Panc1 (cell line): ENCODE measurements around the gene TBKBP1. TPM values are rescaled to one million over a fixed set of nuclear protein-coding genes. Genes with fewer than 3 reads are reported as not detected.

Experiments used
- ATAC-seq: fragments of 200-7000 bp; cut with Tn5 transposase; 2 replicates; pipeline ENCODE4 v1.9.1; 2020; ENCODE audit warnings: mild to moderate bottlenecking, moderate library complexity
- BruUV-seq: library from RNA; stranded (reverse); fragments of 400-500 nt; replicated peaks from 2 replicates; lab custom pipeline; 2021; lab: Mats Ljungman, UMichigan
- CTCF ChIA-PET: fragments of 300-600 bp; sonication (Branson Sonifier 250); formaldehyde crosslinking; loops from one replicate; lab custom pipeline; 2022; ENCODE audit warnings: antibody characterized with exemption; lab: Charles Lee
- POLR2A ChIA-PET: fragments of 300-600 bp; sonication (Branson Sonifier 250); formaldehyde crosslinking; loops from one replicate; lab custom pipeline; 2022; ENCODE audit warnings: antibody characterized with exemption; lab: Charles Lee
- DNase-seq: peaks from one replicate; pipeline ENCODE4 v3.0.0-alpha.2; 2010; ENCODE audit warnings: low read depth, low spot score
- H3K27ac ChIP-seq: 2 replicates; pipeline ENCODE4 v1.5.1; 2011; ENCODE audit warnings: mild to moderate bottlenecking, low read length, inconsistent platforms
- H3K27me3 ChIP-seq: fragments of 200-500 bp; sonication (Bioruptor generic); 2 replicates; pipeline ENCODE4 v1.6.0; 2014; ENCODE audit warnings: low read length, inconsistent platforms; ENCODE audit not compliant: control insufficient read depth, insufficient read depth
- H3K36me3 ChIP-seq: fragments of 200-500 bp; sonication (Bioruptor generic); 2 replicates; pipeline ENCODE4 v1.5.1; 2014; ENCODE audit warnings: inconsistent platforms, mild to moderate bottlenecking, low read length, moderate library complexity; ENCODE audit not compliant: control insufficient read depth, insufficient read depth
- H3K4me1 ChIP-seq: 2 replicates; pipeline ENCODE4 v1.5.1; 2011; ENCODE audit warnings: inconsistent platforms, mild to moderate bottlenecking, low read length, moderate library complexity; ENCODE audit not compliant: control insufficient read depth, insufficient read depth
- H3K4me3 ChIP-seq, 2 experiments: 2 replicates each; pipeline ENCODE4 v1.5.1; 2011 to 2012; ENCODE audit warnings: low read depth in 2 of 2, low read length in 2 of 2, mild to moderate bottlenecking in 2 of 2, inconsistent platforms in 1 of 2, moderate library complexity in 1 of 2
- H3K9me3 ChIP-seq: fragments of 200-500 bp; sonication (Bioruptor generic); 2 replicates; pipeline ENCODE4 v1.5.1; 2014; ENCODE audit warnings: low read depth, mild to moderate bottlenecking, inconsistent platforms, low read length, moderate library complexity; ENCODE audit not compliant: control insufficient read depth, insufficient read depth
- POLR2AphosphoS5 ChIP-seq: IDR thresholded peaks from 2 replicates; pipeline ENCODE4 v1.6.1; 2012; ENCODE audit warnings: mild to moderate bottlenecking, low read depth, low read length, moderate library complexity
- SIN3A ChIP-seq: IDR thresholded peaks from 2 replicates; pipeline ENCODE4 v1.6.1; 2012; ENCODE audit warnings: low read depth, mild to moderate bottlenecking, low read length, moderate library complexity, borderline replicate concordance; ENCODE audit not compliant: insufficient read depth
- TCF7L2 ChIP-seq: IDR thresholded peaks from 2 replicates; pipeline ENCODE4 v1.6.1; 2011; ENCODE audit warnings: mild to moderate bottlenecking, low read depth, low read length, inconsistent platforms
- in situ Hi-C: cut with HindIII; loops from 2 replicates; pipeline ENCODE4 v1.10.0; 2016; ENCODE audit warnings: low sequenced_read_pairs, low pct_unique_long_range_greater_than_20kb
- intact Hi-C: fragments of 100-400 bp; cut with micrococcal nuclease; formaldehyde crosslinking; loops from one replicate; pipeline ENCODE4 v1.10.0; 2022; ENCODE audit not compliant: unreplicated experiment
- total RNA-seq: library from RNA; stranded (reverse); gene quantifications from one replicate; pipeline ENCODE4 v1.2.1, GENCODE V29; 2021; ENCODE audit not compliant: unreplicated experiment
- TF ChIP-seq, protein P1 (sequence below): fragments of 450-650 bp; IDR thresholded peaks from 2 replicates; pipeline ENCODE4 v1.5.1; 2017; ENCODE audit warnings: mild to moderate bottlenecking
- TF ChIP-seq, protein P2 (sequence below), 2 experiments: IDR thresholded peaks; 2 replicates each; pipeline ENCODE4 v1.6.1; 2011 to 2012; ENCODE audit warnings: low read depth in 2 of 2, control low read depth in 1 of 2, low read length in 1 of 2, mild to moderate bottlenecking in 1 of 2, moderate library complexity in 1 of 2; ENCODE audit not compliant: insufficient read depth in 1 of 2

Gene TBKBP1
- total RNA-seq, 1 experiment from 2014 or later = 12.0 TPM

DNA sequence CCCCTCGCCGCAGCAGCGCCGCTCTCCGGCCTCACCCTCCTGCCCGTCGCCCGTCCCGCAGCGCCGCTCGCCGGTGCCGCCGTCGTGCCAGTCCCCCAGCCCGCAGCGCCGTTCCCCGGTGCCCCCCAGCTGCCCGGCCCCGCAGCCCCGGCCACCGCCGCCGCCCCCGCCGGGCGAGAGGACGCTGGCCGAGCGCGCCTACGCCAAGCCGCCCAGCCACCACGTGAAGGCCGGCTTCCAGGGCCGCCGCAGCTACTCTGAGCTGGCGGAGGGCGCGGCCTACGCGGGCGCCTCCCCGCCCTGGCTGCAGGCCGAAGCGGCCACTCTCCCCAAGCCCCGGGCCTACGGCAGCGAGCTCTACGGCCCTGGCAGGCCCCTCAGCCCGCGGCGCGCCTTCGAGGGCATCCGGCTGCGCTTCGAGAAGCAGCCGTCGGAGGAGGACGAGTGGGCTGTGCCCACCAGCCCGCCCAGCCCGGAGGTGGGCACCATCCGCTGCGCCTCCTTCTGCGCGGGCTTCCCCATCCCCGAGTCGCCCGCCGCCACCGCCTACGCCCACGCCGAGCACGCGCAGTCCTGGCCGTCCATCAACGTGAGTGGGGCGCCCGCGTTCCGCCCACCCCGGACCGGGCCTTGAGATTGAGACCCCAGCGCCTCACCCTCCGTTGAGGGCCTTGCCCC lies 15.0 kb downstream of the TBKBP1 start:
- no peak overlapping the region for H3K27ac ChIP-seq
- no peaks in the 10 kb centered on the region for H3K36me3 ChIP-seq
- no TSS peak for BruUV-seq
- TF ChIP-seq, protein P1, sequence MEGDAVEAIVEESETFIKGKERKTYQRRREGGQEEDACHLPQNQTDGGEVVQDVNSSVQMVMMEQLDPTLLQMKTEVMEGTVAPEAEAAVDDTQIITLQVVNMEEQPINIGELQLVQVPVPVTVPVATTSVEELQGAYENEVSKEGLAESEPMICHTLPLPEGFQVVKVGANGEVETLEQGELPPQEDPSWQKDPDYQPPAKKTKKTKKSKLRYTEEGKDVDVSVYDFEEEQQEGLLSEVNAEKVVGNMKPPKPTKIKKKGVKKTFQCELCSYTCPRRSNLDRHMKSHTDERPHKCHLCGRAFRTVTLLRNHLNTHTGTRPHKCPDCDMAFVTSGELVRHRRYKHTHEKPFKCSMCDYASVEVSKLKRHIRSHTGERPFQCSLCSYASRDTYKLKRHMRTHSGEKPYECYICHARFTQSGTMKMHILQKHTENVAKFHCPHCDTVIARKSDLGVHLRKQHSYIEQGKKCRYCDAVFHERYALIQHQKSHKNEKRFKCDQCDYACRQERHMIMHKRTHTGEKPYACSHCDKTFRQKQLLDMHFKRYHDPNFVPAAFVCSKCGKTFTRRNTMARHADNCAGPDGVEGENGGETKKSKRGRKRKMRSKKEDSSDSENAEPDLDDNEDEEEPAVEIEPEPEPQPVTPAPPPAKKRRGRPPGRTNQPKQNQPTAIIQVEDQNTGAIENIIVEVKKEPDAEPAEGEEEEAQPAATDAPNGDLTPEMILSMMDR = no peak
- TF ChIP-seq POLR2AphosphoS5 (no peak), TCF7L2 (no peak), SIN3A (no peak)
- TF ChIP-seq, protein P2, sequence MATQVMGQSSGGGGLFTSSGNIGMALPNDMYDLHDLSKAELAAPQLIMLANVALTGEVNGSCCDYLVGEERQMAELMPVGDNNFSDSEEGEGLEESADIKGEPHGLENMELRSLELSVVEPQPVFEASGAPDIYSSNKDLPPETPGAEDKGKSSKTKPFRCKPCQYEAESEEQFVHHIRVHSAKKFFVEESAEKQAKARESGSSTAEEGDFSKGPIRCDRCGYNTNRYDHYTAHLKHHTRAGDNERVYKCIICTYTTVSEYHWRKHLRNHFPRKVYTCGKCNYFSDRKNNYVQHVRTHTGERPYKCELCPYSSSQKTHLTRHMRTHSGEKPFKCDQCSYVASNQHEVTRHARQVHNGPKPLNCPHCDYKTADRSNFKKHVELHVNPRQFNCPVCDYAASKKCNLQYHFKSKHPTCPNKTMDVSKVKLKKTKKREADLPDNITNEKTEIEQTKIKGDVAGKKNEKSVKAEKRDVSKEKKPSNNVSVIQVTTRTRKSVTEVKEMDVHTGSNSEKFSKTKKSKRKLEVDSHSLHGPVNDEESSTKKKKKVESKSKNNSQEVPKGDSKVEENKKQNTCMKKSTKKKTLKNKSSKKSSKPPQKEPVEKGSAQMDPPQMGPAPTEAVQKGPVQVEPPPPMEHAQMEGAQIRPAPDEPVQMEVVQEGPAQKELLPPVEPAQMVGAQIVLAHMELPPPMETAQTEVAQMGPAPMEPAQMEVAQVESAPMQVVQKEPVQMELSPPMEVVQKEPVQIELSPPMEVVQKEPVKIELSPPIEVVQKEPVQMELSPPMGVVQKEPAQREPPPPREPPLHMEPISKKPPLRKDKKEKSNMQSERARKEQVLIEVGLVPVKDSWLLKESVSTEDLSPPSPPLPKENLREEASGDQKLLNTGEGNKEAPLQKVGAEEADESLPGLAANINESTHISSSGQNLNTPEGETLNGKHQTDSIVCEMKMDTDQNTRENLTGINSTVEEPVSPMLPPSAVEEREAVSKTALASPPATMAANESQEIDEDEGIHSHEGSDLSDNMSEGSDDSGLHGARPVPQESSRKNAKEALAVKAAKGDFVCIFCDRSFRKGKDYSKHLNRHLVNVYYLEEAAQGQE (IDR thresholded peaks at IDR 0.05; ENCODE audit: insufficient read depth in 1 of 2, low read depth in 2 of 2, low read length in 1 of 2) = no peak
- in situ Hi-C loops (no loop called here), intact Hi-C loops (no loop called here)
- no peak overlapping the region for H3K4me3 ChIP-seq
- H3K4me1 ChIP-seq = no peaks in the 10 kb centered on the region; the same call in 1 of the 2 replicates
- no peak for ATAC-seq
- H3K27me3 ChIP-seq = peaks cover 5% of the 10 kb centered on the region; the same call in 1 of the 2 replicates
- ChIA-PET CTCF (no interaction called here), POLR2A (no interaction called here)
- no peak for DNase-seq
- H3K9me3 ChIP-seq = no peaks in the 10 kb centered on the region

DNA sequence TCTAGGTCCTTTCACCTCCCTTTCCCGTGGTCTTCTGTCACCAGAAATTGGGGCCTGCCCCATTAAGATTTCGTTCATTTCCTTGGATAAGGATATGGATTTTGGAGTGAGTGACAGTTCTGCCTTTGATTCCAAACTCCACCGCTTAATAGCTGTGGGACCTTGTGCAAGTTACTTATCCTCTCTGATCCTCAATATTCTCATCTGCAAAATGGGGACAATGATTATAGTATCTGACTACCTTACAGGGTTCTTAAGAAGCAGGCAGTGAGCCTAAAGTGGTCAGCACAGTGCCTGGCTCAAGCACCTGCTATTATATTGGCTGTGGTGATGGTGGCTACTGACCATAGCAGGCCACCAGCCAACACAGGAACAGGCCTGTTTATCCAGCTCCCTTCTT lies 15.6 kb downstream of the TBKBP1 start:
- DNase-seq (no peak), ATAC-seq (no peak)
- ChIA-PET CTCF (no interaction called here), POLR2A (no interaction called here)
- intact Hi-C loops (no loop called here), in situ Hi-C loops (no loop called here)
- Histone ChIP-seq H3K27ac (no peak overlapping the region), H3K4me1 (no peaks in the 10 kb centered on the region; the same call in 1 of the 2 replicates), H3K9me3 (no peaks in the 10 kb centered on the region), H3K27me3 (peaks cover 5% of the 10 kb centered on the region; the same call in 1 of the 2 replicates), H3K4me3 (no peak overlapping the region), H3K36me3 (no peaks in the 10 kb centered on the region)
- TF ChIP-seq TCF7L2 = no peak
- no TSS peak for BruUV-seq

DNA sequence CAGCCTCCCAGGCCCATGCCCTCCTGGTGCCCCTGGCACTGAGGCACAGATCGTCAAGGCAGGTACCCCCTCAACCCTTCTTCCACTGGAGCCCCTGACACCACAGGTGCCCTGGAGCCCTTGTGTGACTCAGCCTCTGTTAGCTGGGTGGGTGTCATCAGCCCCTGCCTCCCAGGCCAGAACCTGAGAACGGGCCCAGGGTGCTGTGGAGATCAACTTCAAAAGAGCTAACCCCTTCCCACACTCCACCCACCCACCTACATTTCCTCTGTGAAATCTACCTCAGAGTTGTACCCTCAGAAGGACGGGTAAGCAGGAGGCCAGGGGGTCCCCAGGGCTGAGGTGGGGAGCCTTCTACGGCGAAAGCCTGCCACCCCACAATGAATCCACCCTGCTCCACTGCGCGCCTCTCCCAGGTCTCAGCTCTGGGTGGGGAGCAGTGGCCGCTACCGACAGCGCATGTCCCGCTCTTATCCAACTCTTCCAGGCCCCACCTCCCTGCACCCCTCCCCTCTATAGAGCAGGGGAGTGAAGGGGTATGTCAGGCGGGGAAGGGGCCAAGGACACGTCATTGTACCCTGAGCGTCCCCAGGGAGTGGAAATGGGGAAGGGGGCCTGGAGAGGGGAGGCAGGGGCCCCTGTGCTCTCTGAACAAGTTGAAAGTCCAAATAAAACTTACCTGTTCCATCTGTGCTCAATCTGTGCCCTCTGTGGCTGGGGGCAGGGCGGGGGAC lies 17.6 kb downstream of the TBKBP1 start:
- in situ Hi-C loops = no loop called here
- POLR2A ChIA-PET = no interaction called here
- Histone ChIP-seq H3K9me3 (no peaks in the 10 kb centered on the region), H3K4me1 (no peaks in the 10 kb centered on the region; the same call in 1 of the 2 replicates), H3K27ac (no peak overlapping the region), H3K27me3 (peaks cover 5% of the 10 kb centered on the region; the same call in 1 of the 2 replicates), H3K36me3 (no peaks in the 10 kb centered on the region), H3K4me3 (no peak overlapping the region)
- no peak for DNase-seq
- no TSS peak for BruUV-seq
- TF ChIP-seq SIN3A = no peak
- no peak for TF ChIP-seq TCF7L2
- TF ChIP-seq POLR2AphosphoS5 = no peak
- CTCF ChIA-PET = no interaction called here
- intact Hi-C loops = no loop called here
- no peak for ATAC-seq
